Measurements from ENCODE around the gene FLII.
"Not testable (repeated sequence)": the region's sequence is repeated elsewhere in the genome, so short reads cannot be mapped to it uniquely, and the experiment has no call there.

The FLII gene

DNA sequence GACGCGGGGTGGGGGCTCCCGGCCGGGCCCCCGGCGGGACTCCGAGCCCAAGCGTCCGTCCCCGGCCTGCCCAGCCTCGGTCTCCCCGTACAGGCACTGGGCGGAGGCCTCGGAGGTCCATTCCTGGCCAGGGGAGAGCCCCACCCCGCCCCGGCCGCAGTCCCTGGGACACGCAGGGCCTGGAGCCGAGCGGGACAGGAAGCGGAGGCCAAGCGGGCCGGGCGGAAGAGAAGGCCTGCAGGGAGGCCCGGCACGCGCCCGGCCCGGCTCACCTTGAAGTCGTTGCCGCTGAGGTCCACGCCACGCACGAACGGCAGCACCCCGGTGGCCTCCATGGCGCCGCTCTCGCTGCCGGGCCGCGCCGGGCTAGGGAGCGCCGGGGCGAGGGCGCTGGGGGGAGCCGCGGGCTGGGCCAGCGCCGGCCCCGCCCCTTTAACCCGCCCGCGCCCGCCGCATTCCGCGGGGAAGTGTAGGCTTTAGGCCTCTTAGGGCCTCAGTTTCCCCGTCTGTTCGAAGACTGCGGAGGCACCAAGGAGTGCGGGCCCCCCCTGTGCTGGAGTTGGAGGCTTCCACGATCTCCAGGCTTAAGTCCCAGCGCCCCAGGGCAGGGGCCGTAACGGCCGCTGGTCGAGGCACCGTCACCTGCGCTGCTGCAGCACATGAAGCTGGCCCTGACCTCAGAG, at the start of gene FLII:
TSS of gene FLII (minus strand) at position 383 of the 683 bp plus-strand sequence. CDS start at position 335, 48 bp downstream.
- H3K27me3 Mint-ChIP-seq: no peaks in the 10 kb centered on the region
- H3K36me3 Mint-ChIP-seq (ENCODE audit: low read depth): peaks cover 44% of the 10 kb centered on the region
- H3K9me3 Mint-ChIP-seq: no peaks in the 10 kb centered on the region
- H3K27ac Mint-ChIP-seq: peak within 1 kb of the TSS; percentile 95
- DNase-seq: peak; percentile 80
- peaks cover 46% of the 10 kb centered on the region for H3K4me1 Mint-ChIP-seq (ENCODE audit: low read depth)
- H3K4me3 Mint-ChIP-seq: peak within 1 kb of the TSS; percentile 98

DNA sequence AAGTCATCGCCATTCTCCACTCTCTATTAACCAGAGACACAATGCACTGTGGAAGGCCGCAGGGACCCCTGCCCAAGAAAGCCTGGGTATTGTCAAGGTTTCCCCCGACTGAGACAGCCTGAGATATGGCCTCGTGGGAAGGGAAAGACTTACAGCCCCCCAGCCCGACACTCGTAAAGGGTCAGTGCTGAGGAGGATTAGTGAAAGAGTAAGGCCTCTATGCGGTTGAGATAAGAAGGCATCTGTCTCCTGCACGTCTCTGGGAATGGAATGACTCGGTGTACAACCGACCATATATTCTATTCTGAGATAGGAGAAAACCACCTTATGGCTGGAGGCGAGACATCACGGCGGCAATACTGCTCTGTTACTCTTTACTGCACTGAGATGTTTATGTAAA, 44.7 kb upstream of the FLII start:
- not testable (repeated sequence) for H3K27ac Mint-ChIP-seq; H3K9me3 Mint-ChIP-seq; H3K4me1 Mint-ChIP-seq (ENCODE audit: low read depth); H3K4me3 Mint-ChIP-seq; DNase-seq; H3K27me3 Mint-ChIP-seq
- H3K36me3 Mint-ChIP-seq (ENCODE audit: low read depth): peaks cover 85% of the 10 kb centered on the region

DNA sequence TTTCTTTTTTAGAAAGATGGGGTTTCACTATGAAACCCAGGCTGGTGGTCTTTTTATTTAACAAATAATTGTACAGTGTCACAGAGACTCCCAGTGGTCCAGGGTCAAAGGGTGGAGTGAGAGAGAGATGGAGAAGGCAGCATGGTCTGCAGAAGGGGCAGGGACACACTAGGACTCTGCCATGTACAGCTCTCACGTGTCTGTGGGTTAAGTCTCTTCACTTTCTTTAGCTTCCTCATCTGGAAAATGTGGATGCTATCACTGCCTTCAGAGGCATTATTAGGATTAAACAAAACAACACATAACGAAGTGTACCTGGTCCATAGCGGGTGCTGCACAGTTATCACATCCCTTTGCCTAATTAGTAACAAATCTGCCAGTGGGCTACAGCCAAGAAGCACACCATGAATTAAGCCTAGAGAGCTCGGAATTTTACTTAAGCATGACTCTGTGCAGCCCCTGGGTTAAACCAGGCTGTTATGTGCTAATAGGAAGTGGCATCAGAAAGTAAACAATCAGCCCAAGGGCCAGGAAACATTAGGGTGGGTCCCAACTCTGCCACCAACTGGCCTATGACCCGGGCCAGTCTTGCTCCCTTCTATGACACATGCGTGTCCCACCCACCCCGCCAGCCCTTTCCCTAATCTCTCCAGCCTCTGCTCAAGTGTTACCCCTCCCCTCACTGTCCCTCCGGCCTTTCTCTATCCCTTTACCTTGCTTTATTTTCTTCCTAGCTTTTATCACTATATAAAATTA, 42.4 kb upstream of the FLII start:
- Mint-ChIP-seq H3K27me3 (no peaks in the 10 kb centered on the region), H3K36me3 (ENCODE audit: low read depth) (peaks cover 78% of the 10 kb centered on the region), H3K4me1 (ENCODE audit: low read depth) (no peaks in the 10 kb centered on the region), H3K4me3 (no peak overlapping the region), H3K9me3 (no peaks in the 10 kb centered on the region), H3K27ac (no peak overlapping the region)
- DNase-seq: no peak

- DNase-seq; H3K4me3 Mint-ChIP-seq; H3K27ac Mint-ChIP-seq; H3K27me3 Mint-ChIP-seq; H3K4me1 Mint-ChIP-seq (ENCODE audit: low read depth); H3K9me3 Mint-ChIP-seq: not testable (repeated sequence)
- peaks cover 78% of the 10 kb centered on the region for H3K36me3 Mint-ChIP-seq (ENCODE audit: low read depth)
Measured at GRCh38 chr17:18298061-18298460, 39.5 kb upstream of the FLII start.

DNA sequence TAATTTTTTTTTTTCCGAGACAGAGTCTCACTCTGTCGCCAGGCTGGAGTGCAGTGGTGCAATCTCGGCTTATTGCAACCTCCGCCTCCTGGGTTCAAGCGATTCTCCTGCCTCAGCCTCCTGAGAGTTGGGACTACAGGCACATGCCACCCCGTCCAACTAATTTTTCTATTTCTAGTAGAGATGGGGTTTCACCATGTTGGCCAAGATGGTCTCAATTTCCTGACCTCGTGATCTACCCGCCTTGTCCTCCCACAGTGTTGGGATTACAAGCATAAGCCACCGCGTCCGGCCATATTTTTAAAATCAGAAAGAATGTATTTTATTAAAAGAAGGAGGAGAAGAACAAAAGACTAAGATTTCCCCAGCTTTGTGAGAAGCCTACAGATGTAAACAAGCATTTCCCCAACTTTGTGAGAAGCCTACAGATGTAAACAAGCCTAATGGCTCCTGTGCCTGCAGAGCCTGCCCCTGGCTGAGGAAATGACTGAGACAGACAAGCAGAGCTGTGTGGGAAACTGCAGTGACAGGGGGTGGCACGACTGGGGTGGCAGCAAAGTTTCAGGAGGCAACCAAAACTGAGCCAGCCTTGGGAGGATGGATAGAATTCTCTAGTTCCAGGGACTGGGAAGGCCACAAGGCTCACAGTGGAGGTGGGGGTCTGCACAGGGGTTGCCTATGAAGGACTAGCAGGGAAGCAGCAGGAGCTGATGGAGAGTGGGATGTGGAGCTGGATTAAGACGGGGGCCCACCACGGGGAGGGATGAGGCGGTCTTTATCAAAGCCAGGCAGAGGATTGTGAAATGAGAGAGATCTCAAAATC, 33.4 kb upstream of the FLII start:
- H3K27ac Mint-ChIP-seq: peak overlapping the region; percentile 7
- H3K4me3 Mint-ChIP-seq: no peak overlapping the region
- H3K4me1 Mint-ChIP-seq (ENCODE audit: low read depth): no peaks in the 10 kb centered on the region

GRCh38 chr17:18285296-18285695, 26.8 kb upstream of the FLII start:
- Mint-ChIP-seq H3K27me3 (no peaks in the 10 kb centered on the region), H3K36me3 (ENCODE audit: low read depth) (peaks cover 94% of the 10 kb centered on the region), H3K4me3 (no peak overlapping the region), H3K27ac (peak overlapping the region; percentile 6), H3K9me3 (no peaks in the 10 kb centered on the region), H3K4me1 (ENCODE audit: low read depth) (no peaks in the 10 kb centered on the region)
- DNase-seq: no peak

More for the DNA sequence above, 33.4 kb upstream of the FLII start:
- Mint-ChIP-seq H3K27me3 (no peaks in the 10 kb centered on the region), H3K36me3 (ENCODE audit: low read depth) (peaks cover 93% of the 10 kb centered on the region), H3K9me3 (no peaks in the 10 kb centered on the region)
- no peak for DNase-seq

- H3K36me3 Mint-ChIP-seq (ENCODE audit: low read depth): peaks cover 92% of the 10 kb centered on the region
- H3K9me3 Mint-ChIP-seq: no peaks in the 10 kb centered on the region
- no peak overlapping the region for H3K27ac Mint-ChIP-seq
- H3K27me3 Mint-ChIP-seq: no peaks in the 10 kb centered on the region
- DNase-seq: no peak
- no peaks in the 10 kb centered on the region for H3K4me1 Mint-ChIP-seq (ENCODE audit: low read depth)
- no peak overlapping the region for H3K4me3 Mint-ChIP-seq
Measured at GRCh38 chr17:18281788-18282187, 23.2 kb upstream of the FLII start.

GRCh38 chr17:18280766-18281371, 22.3 kb upstream of the FLII start:
- no peaks in the 10 kb centered on the region for H3K27me3 Mint-ChIP-seq
- peaks cover 93% of the 10 kb centered on the region for H3K36me3 Mint-ChIP-seq (ENCODE audit: low read depth)
- no peak for DNase-seq
- no peaks in the 10 kb centered on the region for H3K4me1 Mint-ChIP-seq (ENCODE audit: low read depth)
- peak overlapping the region; percentile 38 for H3K27ac Mint-ChIP-seq
- H3K9me3 Mint-ChIP-seq: no peaks in the 10 kb centered on the region
- H3K4me3 Mint-ChIP-seq: no peak overlapping the region

DNA sequence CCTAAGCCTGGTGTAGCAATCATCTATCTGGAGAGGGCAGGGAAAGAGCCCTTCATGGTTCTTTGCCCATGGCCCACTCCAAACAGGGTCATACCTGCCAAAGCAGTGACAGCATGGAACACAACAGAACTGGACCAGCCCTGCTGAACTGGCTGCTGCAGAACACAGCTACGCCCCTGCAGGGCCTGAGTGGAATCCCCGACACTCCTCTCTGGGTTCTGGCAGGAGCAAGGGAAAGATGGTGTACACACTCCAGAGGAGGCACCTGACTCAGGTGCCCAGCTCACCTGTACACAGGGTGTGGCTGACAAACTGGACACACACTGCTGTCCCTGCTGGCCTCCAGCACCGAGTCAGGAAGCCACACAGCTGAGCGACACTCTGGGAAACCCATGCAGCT, 21.7 kb upstream of the FLII start:
- Mint-ChIP-seq H3K27me3 (no peaks in the 10 kb centered on the region), H3K27ac (no peak overlapping the region), H3K36me3 (ENCODE audit: low read depth) (peaks cover 93% of the 10 kb centered on the region), H3K4me1 (ENCODE audit: low read depth) (no peaks in the 10 kb centered on the region), H3K4me3 (no peak overlapping the region), H3K9me3 (no peaks in the 10 kb centered on the region)
- no peak for DNase-seq

DNA sequence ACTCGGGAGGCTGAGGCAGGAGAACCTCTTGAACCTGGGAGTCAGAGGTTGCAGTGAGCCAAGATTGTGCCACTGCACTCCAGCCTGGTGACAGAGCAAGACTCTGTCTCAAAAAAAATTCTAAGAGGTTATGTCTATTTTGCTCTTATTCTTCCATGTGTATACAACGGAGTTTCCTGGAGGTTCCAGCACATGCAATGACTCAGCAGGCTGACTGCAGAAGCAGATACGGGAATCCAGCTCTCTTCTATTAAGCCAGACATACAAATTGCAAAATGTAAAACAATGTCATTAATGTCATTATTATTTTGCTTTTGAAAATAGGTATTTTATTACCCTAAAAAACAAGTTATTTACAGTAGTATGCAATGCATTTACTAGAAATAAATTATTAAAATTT, 20.3 kb upstream of the FLII start:
- Mint-ChIP-seq H3K36me3 (ENCODE audit: low read depth) (peaks cover 92% of the 10 kb centered on the region), H3K9me3 (no peaks in the 10 kb centered on the region), H3K27ac (no peak overlapping the region), H3K4me3 (no peak overlapping the region), H3K4me1 (ENCODE audit: low read depth) (no peaks in the 10 kb centered on the region), H3K27me3 (no peaks in the 10 kb centered on the region)
- no peak for DNase-seq

- peaks cover 90% of the 10 kb centered on the region for H3K36me3 Mint-ChIP-seq (ENCODE audit: low read depth)
- H3K27ac Mint-ChIP-seq: no peak overlapping the region
- no peak overlapping the region for H3K4me3 Mint-ChIP-seq
- H3K27me3 Mint-ChIP-seq: no peaks in the 10 kb centered on the region
- no peaks in the 10 kb centered on the region for H3K9me3 Mint-ChIP-seq
- DNase-seq: no peak
- no peaks in the 10 kb centered on the region for H3K4me1 Mint-ChIP-seq (ENCODE audit: low read depth)
Measured at GRCh38 chr17:18277076-18277475, 18.5 kb upstream of the FLII start.

DNA sequence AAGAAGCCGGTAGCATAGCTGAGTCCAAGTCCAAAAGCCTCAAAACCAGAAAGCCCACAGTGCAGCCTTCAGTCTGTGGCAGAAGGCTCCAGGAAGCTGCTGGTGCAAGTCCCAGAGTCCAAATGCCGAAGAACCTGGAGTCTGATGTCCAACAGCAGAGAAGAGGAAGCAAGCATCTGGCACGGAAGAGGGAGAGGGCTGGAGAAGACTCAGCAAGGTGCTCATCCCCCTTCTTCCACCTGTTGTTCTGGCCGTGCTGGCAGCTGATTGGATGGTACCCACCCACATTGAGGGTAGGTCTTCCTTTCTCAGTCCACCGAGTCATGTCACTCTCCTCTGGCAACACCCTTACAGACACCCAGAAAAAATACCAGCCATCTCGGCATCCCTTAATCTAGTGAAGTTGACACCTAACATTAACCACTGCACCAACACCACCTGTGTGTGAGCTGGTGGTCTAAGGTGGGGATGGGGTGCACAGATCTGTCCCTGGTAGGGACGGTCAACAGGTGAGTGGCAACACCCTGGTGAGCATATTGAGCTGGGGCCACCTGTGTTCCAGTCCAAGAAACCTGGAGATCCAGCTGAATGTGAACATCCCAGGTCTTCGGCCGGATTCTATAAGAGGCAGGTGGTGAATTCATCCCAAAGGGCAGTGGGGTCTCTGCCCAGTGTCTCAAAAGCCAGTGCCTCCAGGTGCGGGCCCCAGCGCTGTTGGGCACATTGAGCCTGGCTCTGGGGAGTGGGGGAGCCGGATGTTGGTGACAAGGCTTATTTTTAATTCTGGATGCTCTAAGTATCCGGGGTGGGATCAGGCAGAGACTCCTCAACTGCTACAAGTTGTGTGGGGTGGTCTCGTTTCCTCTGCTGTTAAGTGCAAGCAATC, 11.8 kb upstream of the FLII start:
- Mint-ChIP-seq H3K4me1 (ENCODE audit: low read depth) (peaks cover 16% of the 10 kb centered on the region), H3K27me3 (no peaks in the 10 kb centered on the region), H3K36me3 (ENCODE audit: low read depth) (peaks cover 49% of the 10 kb centered on the region), H3K4me3 (no peak overlapping the region), H3K9me3 (no peaks in the 10 kb centered on the region), H3K27ac (no peak overlapping the region)
- DNase-seq: no peak

GRCh38 chr17:18267927-18268711, 9.6 kb upstream of the FLII start:
- Mint-ChIP-seq H3K27ac (peak overlapping the region; percentile 9), H3K4me3 (no peak overlapping the region), H3K27me3 (no peaks in the 10 kb centered on the region), H3K9me3 (no peaks in the 10 kb centered on the region), H3K36me3 (ENCODE audit: low read depth) (peaks cover 43% of the 10 kb centered on the region), H3K4me1 (ENCODE audit: low read depth) (peaks cover 17% of the 10 kb centered on the region)
- DNase-seq: no peak

Data from activated T-cell treated with anti-CD3 and anti-CD28 coated beads, Interleukin-2, amount 50 U/mL, for 24 hours (primary cell).